WTC11 (cell line): Measurements from ENCODE around the gene DEFB116. TPM values are rescaled to one million over a fixed set of nuclear protein-coding genes. Genes with fewer than 3 reads are reported as not detected.

Source experiments
- NFE2L1 ChIP-seq: sonication (generic); formaldehyde crosslinking; IDR thresholded peaks from 2 replicates; pipeline ENCODE4 v1.8.1; 2023; ENCODE audit warnings: missing genetic modification reagents
- TEAD1 ChIP-seq: sonication (generic); formaldehyde crosslinking; IDR thresholded peaks from 2 replicates; pipeline ENCODE4 v1.8.0; 2022; ENCODE audit warnings: mild to moderate bottlenecking, missing genetic modification reagents
- TP53 ChIP-seq: sonication (generic); formaldehyde crosslinking; IDR thresholded peaks from 2 replicates; pipeline ENCODE4 v1.8.1; 2023; ENCODE audit warnings: mild to moderate bottlenecking, missing genetic modification reagents
- ZNF416 ChIP-seq: fragments of 250-450 bp; sonication (Bioruptor Pico); IDR thresholded peaks from 2 replicates; pipeline ENCODE4 v1.9.0; 2021; ENCODE audit warnings: mild to moderate bottlenecking, inconsistent platforms
- ZNF671 ChIP-seq: fragments of 250-450 bp; sonication (Bioruptor Pico); IDR thresholded peaks from 2 replicates; pipeline ENCODE4 v1.8.0; 2021; ENCODE audit warnings: mild to moderate bottlenecking
- total RNA-seq: library from RNA; stranded (reverse); gene quantifications from 3 replicates; pipeline ENCODE4 v1.2.3, GENCODE V29; 2021
- TF ChIP-seq, protein P1 (sequence below): sonication (generic); formaldehyde crosslinking; IDR thresholded peaks from 2 replicates; pipeline ENCODE4 v1.8.1; 2022; ENCODE audit warnings: low read depth, missing genetic modification reagents, borderline replicate concordance
- TF ChIP-seq, protein P2 (sequence below): sonication (generic); formaldehyde crosslinking; IDR thresholded peaks from 2 replicates; pipeline ENCODE4 v1.8.0; 2023; ENCODE audit warnings: missing genetic modification reagents, mild to moderate bottlenecking, borderline replicate concordance
- TF ChIP-seq, protein P3 (sequence below): sonication (generic); formaldehyde crosslinking; IDR thresholded peaks from 2 replicates; pipeline ENCODE4 v1.8.0; 2023; ENCODE audit warnings: mild to moderate bottlenecking, missing genetic modification reagents
- TF ChIP-seq, protein P4 (sequence below): fragments of 250-450 bp; sonication (Bioruptor Pico); IDR thresholded peaks from 2 replicates; pipeline ENCODE4 v1.9.0; 2021; ENCODE audit warnings: moderate library complexity, mild to moderate bottlenecking, inconsistent platforms, borderline replicate concordance
- TF ChIP-seq, protein P5 (sequence below): sonication (generic); formaldehyde crosslinking; IDR thresholded peaks from 2 replicates; pipeline ENCODE4 v1.8.1; 2022; ENCODE audit warnings: mild to moderate bottlenecking, moderate library complexity, missing genetic modification reagents
- TF ChIP-seq, protein P6 (sequence below): sonication (generic); formaldehyde crosslinking; IDR thresholded peaks from 2 replicates; pipeline ENCODE4 v1.8.1; 2023; ENCODE audit warnings: mild to moderate bottlenecking, missing genetic modification reagents
- TF ChIP-seq, protein P7 (sequence below): fragments of 250-450 bp; sonication (Bioruptor Pico); IDR thresholded peaks from 2 replicates; pipeline ENCODE4 v1.9.0; 2021; ENCODE audit warnings: mild to moderate bottlenecking, borderline replicate concordance
- TF ChIP-seq, protein P8 (sequence below): sonication (generic); formaldehyde crosslinking; IDR thresholded peaks from 2 replicates; pipeline ENCODE4 v1.8.0; 2022; ENCODE audit warnings: mild to moderate bottlenecking, missing genetic modification reagents
- TF ChIP-seq, protein P9 (sequence below): sonication (generic); formaldehyde crosslinking; IDR thresholded peaks from 2 replicates; pipeline ENCODE4 v1.8.1; 2023; ENCODE audit warnings: mild to moderate bottlenecking, missing genetic modification reagents
- TF ChIP-seq, protein P10 (sequence below): fragments of 250-450 bp; sonication (Bioruptor Pico); IDR thresholded peaks from 2 replicates; pipeline ENCODE4 v1.8.0; 2021; ENCODE audit warnings: mild to moderate bottlenecking

DEFB116 gene
- total RNA-seq, 1 experiment from 2014 or later = not detected

DNA sequence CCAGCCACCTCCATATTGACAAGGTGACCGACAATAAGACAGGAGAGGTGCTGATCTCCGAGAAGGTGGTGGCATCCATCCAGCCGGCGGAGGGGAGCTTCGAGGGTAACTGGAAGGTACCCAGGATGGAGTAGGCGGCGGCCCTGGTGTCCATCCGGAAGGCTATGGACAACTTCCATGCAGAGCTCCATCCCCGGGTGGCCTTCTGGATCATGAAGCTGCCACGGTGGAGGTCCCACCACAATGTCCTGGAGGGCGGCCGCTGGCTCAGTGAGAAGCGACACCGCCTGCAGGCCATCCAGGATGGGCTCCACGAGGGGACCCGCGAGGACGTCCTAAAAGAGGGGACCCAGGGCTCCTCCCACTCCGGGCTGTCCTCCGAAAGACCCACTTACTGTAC, 33.9 kb downstream of the DEFB116 start (continued):
- TF ChIP-seq, protein P1, sequence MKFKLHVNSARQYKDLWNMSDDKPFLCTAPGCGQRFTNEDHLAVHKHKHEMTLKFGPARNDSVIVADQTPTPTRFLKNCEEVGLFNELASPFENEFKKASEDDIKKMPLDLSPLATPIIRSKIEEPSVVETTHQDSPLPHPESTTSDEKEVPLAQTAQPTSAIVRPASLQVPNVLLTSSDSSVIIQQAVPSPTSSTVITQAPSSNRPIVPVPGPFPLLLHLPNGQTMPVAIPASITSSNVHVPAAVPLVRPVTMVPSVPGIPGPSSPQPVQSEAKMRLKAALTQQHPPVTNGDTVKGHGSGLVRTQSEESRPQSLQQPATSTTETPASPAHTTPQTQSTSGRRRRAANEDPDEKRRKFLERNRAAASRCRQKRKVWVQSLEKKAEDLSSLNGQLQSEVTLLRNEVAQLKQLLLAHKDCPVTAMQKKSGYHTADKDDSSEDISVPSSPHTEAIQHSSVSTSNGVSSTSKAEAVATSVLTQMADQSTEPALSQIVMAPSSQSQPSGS (CRISPR knock-in tag) = no peak
- TF ChIP-seq TP53 (CRISPR knock-in tag) (no peak), ZNF671 (CRISPR knock-in tag) (no peak), NFE2L1 (CRISPR knock-in tag) (no peak), ZNF416 (CRISPR knock-in tag) (no peak), TEAD1 (CRISPR knock-in tag) (no peak)
- TF ChIP-seq, protein P2, sequence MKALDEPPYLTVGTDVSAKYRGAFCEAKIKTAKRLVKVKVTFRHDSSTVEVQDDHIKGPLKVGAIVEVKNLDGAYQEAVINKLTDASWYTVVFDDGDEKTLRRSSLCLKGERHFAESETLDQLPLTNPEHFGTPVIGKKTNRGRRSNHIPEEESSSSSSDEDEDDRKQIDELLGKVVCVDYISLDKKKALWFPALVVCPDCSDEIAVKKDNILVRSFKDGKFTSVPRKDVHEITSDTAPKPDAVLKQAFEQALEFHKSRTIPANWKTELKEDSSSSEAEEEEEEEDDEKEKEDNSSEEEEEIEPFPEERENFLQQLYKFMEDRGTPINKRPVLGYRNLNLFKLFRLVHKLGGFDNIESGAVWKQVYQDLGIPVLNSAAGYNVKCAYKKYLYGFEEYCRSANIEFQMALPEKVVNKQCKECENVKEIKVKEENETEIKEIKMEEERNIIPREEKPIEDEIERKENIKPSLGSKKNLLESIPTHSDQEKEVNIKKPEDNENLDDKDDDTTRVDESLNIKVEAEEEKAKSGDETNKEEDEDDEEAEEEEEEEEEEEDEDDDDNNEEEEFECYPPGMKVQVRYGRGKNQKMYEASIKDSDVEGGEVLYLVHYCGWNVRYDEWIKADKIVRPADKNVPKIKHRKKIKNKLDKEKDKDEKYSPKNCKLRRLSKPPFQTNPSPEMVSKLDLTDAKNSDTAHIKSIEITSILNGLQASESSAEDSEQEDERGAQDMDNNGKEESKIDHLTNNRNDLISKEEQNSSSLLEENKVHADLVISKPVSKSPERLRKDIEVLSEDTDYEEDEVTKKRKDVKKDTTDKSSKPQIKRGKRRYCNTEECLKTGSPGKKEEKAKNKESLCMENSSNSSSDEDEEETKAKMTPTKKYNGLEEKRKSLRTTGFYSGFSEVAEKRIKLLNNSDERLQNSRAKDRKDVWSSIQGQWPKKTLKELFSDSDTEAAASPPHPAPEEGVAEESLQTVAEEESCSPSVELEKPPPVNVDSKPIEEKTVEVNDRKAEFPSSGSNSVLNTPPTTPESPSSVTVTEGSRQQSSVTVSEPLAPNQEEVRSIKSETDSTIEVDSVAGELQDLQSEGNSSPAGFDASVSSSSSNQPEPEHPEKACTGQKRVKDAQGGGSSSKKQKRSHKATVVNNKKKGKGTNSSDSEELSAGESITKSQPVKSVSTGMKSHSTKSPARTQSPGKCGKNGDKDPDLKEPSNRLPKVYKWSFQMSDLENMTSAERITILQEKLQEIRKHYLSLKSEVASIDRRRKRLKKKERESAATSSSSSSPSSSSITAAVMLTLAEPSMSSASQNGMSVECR = no peak
- TF ChIP-seq, protein P3, sequence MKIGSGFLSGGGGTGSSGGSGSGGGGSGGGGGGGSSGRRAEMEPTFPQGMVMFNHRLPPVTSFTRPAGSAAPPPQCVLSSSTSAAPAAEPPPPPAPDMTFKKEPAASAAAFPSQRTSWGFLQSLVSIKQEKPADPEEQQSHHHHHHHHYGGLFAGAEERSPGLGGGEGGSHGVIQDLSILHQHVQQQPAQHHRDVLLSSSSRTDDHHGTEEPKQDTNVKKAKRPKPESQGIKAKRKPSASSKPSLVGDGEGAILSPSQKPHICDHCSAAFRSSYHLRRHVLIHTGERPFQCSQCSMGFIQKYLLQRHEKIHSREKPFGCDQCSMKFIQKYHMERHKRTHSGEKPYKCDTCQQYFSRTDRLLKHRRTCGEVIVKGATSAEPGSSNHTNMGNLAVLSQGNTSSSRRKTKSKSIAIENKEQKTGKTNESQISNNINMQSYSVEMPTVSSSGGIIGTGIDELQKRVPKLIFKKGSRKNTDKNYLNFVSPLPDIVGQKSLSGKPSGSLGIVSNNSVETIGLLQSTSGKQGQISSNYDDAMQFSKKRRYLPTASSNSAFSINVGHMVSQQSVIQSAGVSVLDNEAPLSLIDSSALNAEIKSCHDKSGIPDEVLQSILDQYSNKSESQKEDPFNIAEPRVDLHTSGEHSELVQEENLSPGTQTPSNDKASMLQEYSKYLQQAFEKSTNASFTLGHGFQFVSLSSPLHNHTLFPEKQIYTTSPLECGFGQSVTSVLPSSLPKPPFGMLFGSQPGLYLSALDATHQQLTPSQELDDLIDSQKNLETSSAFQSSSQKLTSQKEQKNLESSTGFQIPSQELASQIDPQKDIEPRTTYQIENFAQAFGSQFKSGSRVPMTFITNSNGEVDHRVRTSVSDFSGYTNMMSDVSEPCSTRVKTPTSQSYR (CRISPR knock-in tag) = no peak
- TF ChIP-seq, protein P4, sequence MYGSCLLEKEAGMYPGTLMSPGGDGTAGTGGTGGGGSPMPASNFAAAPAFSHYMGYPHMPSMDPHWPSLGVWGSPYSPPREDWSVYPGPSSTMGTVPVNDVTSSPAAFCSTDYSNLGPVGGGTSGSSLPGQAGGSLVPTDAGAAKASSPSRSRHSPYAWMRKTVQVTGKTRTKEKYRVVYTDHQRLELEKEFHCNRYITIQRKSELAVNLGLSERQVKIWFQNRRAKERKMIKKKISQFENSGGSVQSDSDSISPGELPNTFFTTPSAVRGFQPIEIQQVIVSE = no peak
- TF ChIP-seq, protein P5, sequence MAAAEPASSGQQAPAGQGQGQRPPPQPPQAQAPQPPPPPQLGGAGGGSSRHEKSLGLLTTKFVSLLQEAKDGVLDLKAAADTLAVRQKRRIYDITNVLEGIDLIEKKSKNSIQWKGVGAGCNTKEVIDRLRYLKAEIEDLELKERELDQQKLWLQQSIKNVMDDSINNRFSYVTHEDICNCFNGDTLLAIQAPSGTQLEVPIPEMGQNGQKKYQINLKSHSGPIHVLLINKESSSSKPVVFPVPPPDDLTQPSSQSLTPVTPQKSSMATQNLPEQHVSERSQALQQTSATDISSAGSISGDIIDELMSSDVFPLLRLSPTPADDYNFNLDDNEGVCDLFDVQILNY (CRISPR knock-in tag) = no peak
- TF ChIP-seq, protein P6, sequence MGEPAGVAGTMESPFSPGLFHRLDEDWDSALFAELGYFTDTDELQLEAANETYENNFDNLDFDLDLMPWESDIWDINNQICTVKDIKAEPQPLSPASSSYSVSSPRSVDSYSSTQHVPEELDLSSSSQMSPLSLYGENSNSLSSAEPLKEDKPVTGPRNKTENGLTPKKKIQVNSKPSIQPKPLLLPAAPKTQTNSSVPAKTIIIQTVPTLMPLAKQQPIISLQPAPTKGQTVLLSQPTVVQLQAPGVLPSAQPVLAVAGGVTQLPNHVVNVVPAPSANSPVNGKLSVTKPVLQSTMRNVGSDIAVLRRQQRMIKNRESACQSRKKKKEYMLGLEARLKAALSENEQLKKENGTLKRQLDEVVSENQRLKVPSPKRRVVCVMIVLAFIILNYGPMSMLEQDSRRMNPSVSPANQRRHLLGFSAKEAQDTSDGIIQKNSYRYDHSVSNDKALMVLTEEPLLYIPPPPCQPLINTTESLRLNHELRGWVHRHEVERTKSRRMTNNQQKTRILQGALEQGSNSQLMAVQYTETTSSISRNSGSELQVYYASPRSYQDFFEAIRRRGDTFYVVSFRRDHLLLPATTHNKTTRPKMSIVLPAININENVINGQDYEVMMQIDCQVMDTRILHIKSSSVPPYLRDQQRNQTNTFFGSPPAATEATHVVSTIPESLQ (CRISPR knock-in tag) = no peak
- TF ChIP-seq, protein P7, sequence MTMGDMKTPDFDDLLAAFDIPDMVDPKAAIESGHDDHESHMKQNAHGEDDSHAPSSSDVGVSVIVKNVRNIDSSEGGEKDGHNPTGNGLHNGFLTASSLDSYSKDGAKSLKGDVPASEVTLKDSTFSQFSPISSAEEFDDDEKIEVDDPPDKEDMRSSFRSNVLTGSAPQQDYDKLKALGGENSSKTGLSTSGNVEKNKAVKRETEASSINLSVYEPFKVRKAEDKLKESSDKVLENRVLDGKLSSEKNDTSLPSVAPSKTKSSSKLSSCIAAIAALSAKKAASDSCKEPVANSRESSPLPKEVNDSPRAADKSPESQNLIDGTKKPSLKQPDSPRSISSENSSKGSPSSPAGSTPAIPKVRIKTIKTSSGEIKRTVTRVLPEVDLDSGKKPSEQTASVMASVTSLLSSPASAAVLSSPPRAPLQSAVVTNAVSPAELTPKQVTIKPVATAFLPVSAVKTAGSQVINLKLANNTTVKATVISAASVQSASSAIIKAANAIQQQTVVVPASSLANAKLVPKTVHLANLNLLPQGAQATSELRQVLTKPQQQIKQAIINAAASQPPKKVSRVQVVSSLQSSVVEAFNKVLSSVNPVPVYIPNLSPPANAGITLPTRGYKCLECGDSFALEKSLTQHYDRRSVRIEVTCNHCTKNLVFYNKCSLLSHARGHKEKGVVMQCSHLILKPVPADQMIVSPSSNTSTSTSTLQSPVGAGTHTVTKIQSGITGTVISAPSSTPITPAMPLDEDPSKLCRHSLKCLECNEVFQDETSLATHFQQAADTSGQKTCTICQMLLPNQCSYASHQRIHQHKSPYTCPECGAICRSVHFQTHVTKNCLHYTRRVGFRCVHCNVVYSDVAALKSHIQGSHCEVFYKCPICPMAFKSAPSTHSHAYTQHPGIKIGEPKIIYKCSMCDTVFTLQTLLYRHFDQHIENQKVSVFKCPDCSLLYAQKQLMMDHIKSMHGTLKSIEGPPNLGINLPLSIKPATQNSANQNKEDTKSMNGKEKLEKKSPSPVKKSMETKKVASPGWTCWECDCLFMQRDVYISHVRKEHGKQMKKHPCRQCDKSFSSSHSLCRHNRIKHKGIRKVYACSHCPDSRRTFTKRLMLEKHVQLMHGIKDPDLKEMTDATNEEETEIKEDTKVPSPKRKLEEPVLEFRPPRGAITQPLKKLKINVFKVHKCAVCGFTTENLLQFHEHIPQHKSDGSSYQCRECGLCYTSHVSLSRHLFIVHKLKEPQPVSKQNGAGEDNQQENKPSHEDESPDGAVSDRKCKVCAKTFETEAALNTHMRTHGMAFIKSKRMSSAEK (CRISPR knock-in tag) = no peak
- TF ChIP-seq, protein P8, sequence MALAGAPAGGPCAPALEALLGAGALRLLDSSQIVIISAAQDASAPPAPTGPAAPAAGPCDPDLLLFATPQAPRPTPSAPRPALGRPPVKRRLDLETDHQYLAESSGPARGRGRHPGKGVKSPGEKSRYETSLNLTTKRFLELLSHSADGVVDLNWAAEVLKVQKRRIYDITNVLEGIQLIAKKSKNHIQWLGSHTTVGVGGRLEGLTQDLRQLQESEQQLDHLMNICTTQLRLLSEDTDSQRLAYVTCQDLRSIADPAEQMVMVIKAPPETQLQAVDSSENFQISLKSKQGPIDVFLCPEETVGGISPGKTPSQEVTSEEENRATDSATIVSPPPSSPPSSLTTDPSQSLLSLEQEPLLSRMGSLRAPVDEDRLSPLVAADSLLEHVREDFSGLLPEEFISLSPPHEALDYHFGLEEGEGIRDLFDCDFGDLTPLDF = no peak
- TF ChIP-seq, protein P9, sequence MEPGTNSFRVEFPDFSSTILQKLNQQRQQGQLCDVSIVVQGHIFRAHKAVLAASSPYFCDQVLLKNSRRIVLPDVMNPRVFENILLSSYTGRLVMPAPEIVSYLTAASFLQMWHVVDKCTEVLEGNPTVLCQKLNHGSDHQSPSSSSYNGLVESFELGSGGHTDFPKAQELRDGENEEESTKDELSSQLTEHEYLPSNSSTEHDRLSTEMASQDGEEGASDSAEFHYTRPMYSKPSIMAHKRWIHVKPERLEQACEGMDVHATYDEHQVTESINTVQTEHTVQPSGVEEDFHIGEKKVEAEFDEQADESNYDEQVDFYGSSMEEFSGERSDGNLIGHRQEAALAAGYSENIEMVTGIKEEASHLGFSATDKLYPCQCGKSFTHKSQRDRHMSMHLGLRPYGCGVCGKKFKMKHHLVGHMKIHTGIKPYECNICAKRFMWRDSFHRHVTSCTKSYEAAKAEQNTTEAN (CRISPR knock-in tag) = no peak
- TF ChIP-seq, protein P10, sequence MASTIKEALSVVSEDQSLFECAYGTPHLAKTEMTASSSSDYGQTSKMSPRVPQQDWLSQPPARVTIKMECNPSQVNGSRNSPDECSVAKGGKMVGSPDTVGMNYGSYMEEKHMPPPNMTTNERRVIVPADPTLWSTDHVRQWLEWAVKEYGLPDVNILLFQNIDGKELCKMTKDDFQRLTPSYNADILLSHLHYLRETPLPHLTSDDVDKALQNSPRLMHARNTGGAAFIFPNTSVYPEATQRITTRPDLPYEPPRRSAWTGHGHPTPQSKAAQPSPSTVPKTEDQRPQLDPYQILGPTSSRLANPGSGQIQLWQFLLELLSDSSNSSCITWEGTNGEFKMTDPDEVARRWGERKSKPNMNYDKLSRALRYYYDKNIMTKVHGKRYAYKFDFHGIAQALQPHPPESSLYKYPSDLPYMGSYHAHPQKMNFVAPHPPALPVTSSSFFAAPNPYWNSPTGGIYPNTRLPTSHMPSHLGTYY (CRISPR knock-in tag) = no peak
